Activated naive CD8-positive, alpha-beta T cell treated with anti-CD3 and anti-CD28 coated beads for 36 hours (primary cell): ENCODE measurements around the gene ABHD17C. TPM values are rescaled to one million over a fixed set of nuclear protein-coding genes. Genes with fewer than 3 reads are reported as not detected.
"Not testable (repeated sequence)": the region's sequence is repeated elsewhere in the genome, so short reads cannot be mapped to it uniquely, and the experiment has no call there.

ENCODE experiments used
- DNase-seq: peaks from one replicate; pipeline ENCODE4 v3.0.0; 2021
- H3K27ac Mint-ChIP-seq: one replicate; pipeline ENCODE4 v1.8.0; 2022; ENCODE audit warnings: mild to moderate bottlenecking, moderate library complexity, mixed read lengths
- H3K27me3 Mint-ChIP-seq: one replicate; pipeline ENCODE4 v1.8.0; 2022; ENCODE audit warnings: mild to moderate bottlenecking, mixed read lengths
- H3K36me3 Mint-ChIP-seq: one replicate; pipeline ENCODE4 v1.8.0; 2021; ENCODE audit warnings: mild to moderate bottlenecking, mixed read lengths
- H3K4me1 Mint-ChIP-seq: one replicate; pipeline ENCODE4 v1.8.0; 2021; ENCODE audit warnings: mixed read lengths
- H3K4me3 Mint-ChIP-seq: one replicate; pipeline ENCODE4 v1.8.0; 2022; ENCODE audit warnings: mild to moderate bottlenecking, moderate library complexity, mixed read lengths
- H3K9me3 Mint-ChIP-seq: one replicate; pipeline ENCODE4 v1.8.0; 2022; ENCODE audit warnings: mixed read lengths
- total RNA-seq, 2 experiments: library from RNA; stranded (reverse); gene quantifications; one replicate each; pipeline ENCODE4 v1.2.3, GENCODE V29; 2021

The ABHD17C gene
- total RNA-seq: 1 to 10 TPM; 6.0 to 6.9 TPM

GRCh38 chr15:80695099-80695910 is at the start of gene ABHD17C:
ABHD17C (plus strand) TSS chr15:80695310; CDS start chr15:80695430, 120 bp downstream.
- Mint-ChIP-seq H3K4me1 (peaks cover 23% of the 10 kb centered on the region), H3K27ac (peak within 1 kb of the TSS; percentile 78), H3K27me3 (peaks cover 4% of the 10 kb centered on the region), H3K9me3 (no peaks in the 10 kb centered on the region), H3K36me3 (peaks cover 7% of the 10 kb centered on the region), H3K4me3 (peak within 1 kb of the TSS; percentile 89)
- DNase-seq: peak; percentile 60

- H3K4me1 Mint-ChIP-seq: no peaks in the 10 kb centered on the region
- peaks cover 5% of the 10 kb centered on the region for H3K27me3 Mint-ChIP-seq
- no peaks in the 10 kb centered on the region for H3K36me3 Mint-ChIP-seq
- H3K27ac Mint-ChIP-seq: peak overlapping the region; percentile 1
- H3K9me3 Mint-ChIP-seq: peaks cover 9% of the 10 kb centered on the region
- H3K4me3 Mint-ChIP-seq: no peak overlapping the region
- no peak for DNase-seq
Measured at GRCh38 chr15:80645494-80646065, 49.5 kb upstream of the ABHD17C start.

- not testable (repeated sequence) for H3K9me3 Mint-ChIP-seq
Measured at GRCh38 chr15:80647424-80647823, 47.7 kb upstream of the ABHD17C start.

GRCh38 chr15:80654299-80654698 is 40.8 kb upstream of the ABHD17C start:
- no peak overlapping the region for H3K4me3 Mint-ChIP-seq
- H3K4me1 Mint-ChIP-seq: no peaks in the 10 kb centered on the region
- peaks cover 4% of the 10 kb centered on the region for H3K27me3 Mint-ChIP-seq
- H3K9me3 Mint-ChIP-seq: peaks cover 16% of the 10 kb centered on the region
- no peaks in the 10 kb centered on the region for H3K36me3 Mint-ChIP-seq
- DNase-seq: no peak
- H3K27ac Mint-ChIP-seq: no peak overlapping the region

More at GRCh38 chr15:80647424-80647823, 47.7 kb upstream of the ABHD17C start:
- H3K4me1 Mint-ChIP-seq, H3K4me3 Mint-ChIP-seq, H3K27ac Mint-ChIP-seq, H3K27me3 Mint-ChIP-seq, DNase-seq, H3K36me3 Mint-ChIP-seq: not testable (repeated sequence)

- H3K27ac Mint-ChIP-seq: no peak overlapping the region
- H3K4me3 Mint-ChIP-seq: no peak overlapping the region
- no peaks in the 10 kb centered on the region for H3K36me3 Mint-ChIP-seq
- peaks cover 23% of the 10 kb centered on the region for H3K27me3 Mint-ChIP-seq
- peaks cover 5% of the 10 kb centered on the region for H3K9me3 Mint-ChIP-seq
- no peaks in the 10 kb centered on the region for H3K4me1 Mint-ChIP-seq
- no peak for DNase-seq
Measured at GRCh38 chr15:80659375-80659774, 35.7 kb upstream of the ABHD17C start.

GRCh38 chr15:80660119-80660518 is 35.0 kb upstream of the ABHD17C start:
- H3K36me3 Mint-ChIP-seq: no peaks in the 10 kb centered on the region
- H3K4me3 Mint-ChIP-seq: no peak overlapping the region
- no peaks in the 10 kb centered on the region for H3K4me1 Mint-ChIP-seq
- H3K9me3 Mint-ChIP-seq: peaks cover 5% of the 10 kb centered on the region
- DNase-seq: no peak
- peaks cover 25% of the 10 kb centered on the region for H3K27me3 Mint-ChIP-seq
- no peak overlapping the region for H3K27ac Mint-ChIP-seq

- no peak for DNase-seq
- no peak overlapping the region for H3K27ac Mint-ChIP-seq
Measured at GRCh38 chr15:80662129-80662528, 33.0 kb upstream of the ABHD17C start.

GRCh38 chr15:80662757-80663553 is 32.2 kb upstream of the ABHD17C start:
- DNase-seq: no peak
- Mint-ChIP-seq H3K4me1 (no peaks in the 10 kb centered on the region), H3K27me3 (peaks cover 29% of the 10 kb centered on the region)

More at GRCh38 chr15:80662129-80662528, 33.0 kb upstream of the ABHD17C start:
- Mint-ChIP-seq H3K27me3 (peaks cover 29% of the 10 kb centered on the region), H3K4me3 (no peak overlapping the region), H3K9me3 (no peaks in the 10 kb centered on the region), H3K36me3 (no peaks in the 10 kb centered on the region), H3K4me1 (no peaks in the 10 kb centered on the region)

GRCh38 chr15:80665151-80665550 is 30.0 kb upstream of the ABHD17C start:
- Mint-ChIP-seq H3K4me1 (no peaks in the 10 kb centered on the region), H3K27ac (no peak overlapping the region), H3K4me3 (no peak overlapping the region), H3K9me3 (no peaks in the 10 kb centered on the region), H3K27me3 (peaks cover 29% of the 10 kb centered on the region), H3K36me3 (no peaks in the 10 kb centered on the region)
- no peak for DNase-seq

More at GRCh38 chr15:80662757-80663553, 32.2 kb upstream of the ABHD17C start:
- no peaks in the 10 kb centered on the region for H3K9me3 Mint-ChIP-seq
- H3K27ac Mint-ChIP-seq: no peak overlapping the region
- H3K36me3 Mint-ChIP-seq: no peaks in the 10 kb centered on the region
- no peak overlapping the region for H3K4me3 Mint-ChIP-seq

GRCh38 chr15:80667936-80668335 is 27.2 kb upstream of the ABHD17C start:
- Mint-ChIP-seq H3K4me1 (no peaks in the 10 kb centered on the region), H3K9me3 (no peaks in the 10 kb centered on the region), H3K27ac (no peak overlapping the region), H3K27me3 (peaks cover 17% of the 10 kb centered on the region), H3K4me3 (no peak overlapping the region), H3K36me3 (no peaks in the 10 kb centered on the region)
- no peak for DNase-seq

- no peaks in the 10 kb centered on the region for H3K9me3 Mint-ChIP-seq
- H3K36me3 Mint-ChIP-seq: no peaks in the 10 kb centered on the region
- peaks cover 17% of the 10 kb centered on the region for H3K27me3 Mint-ChIP-seq
- no peaks in the 10 kb centered on the region for H3K4me1 Mint-ChIP-seq
- DNase-seq: no peak
- no peak overlapping the region for H3K4me3 Mint-ChIP-seq
- no peak overlapping the region for H3K27ac Mint-ChIP-seq
Measured at GRCh38 chr15:80668546-80669236, 26.4 kb upstream of the ABHD17C start.

- no peak overlapping the region for H3K4me3 Mint-ChIP-seq
- H3K36me3 Mint-ChIP-seq: no peaks in the 10 kb centered on the region
- H3K9me3 Mint-ChIP-seq: no peaks in the 10 kb centered on the region
- H3K27ac Mint-ChIP-seq: no peak overlapping the region
- H3K27me3 Mint-ChIP-seq: peaks cover 8% of the 10 kb centered on the region
- no peaks in the 10 kb centered on the region for H3K4me1 Mint-ChIP-seq
- DNase-seq: no peak
Measured at GRCh38 chr15:80669663-80670273, 25.3 kb upstream of the ABHD17C start.

- Mint-ChIP-seq H3K27ac (no peak overlapping the region), H3K9me3 (no peaks in the 10 kb centered on the region), H3K4me3 (no peak overlapping the region), H3K27me3 (peaks cover 22% of the 10 kb centered on the region), H3K4me1 (no peaks in the 10 kb centered on the region), H3K36me3 (no peaks in the 10 kb centered on the region)
- DNase-seq: no peak
Measured at GRCh38 chr15:80673561-80674244, 21.4 kb upstream of the ABHD17C start.

- no peaks in the 10 kb centered on the region for H3K9me3 Mint-ChIP-seq
- H3K36me3 Mint-ChIP-seq: no peaks in the 10 kb centered on the region
- H3K4me3 Mint-ChIP-seq: no peak overlapping the region
- no peak overlapping the region for H3K27ac Mint-ChIP-seq
- H3K4me1 Mint-ChIP-seq: no peaks in the 10 kb centered on the region
- no peak for DNase-seq
- H3K27me3 Mint-ChIP-seq: peaks cover 22% of the 10 kb centered on the region
Measured at GRCh38 chr15:80674245-80674614, 20.9 kb upstream of the ABHD17C start.
